HepG2 (cell line): ENCODE results near the gene C5AR2. TPM values are rescaled to one million over a fixed set of nuclear protein-coding genes. Genes with fewer than 3 reads are reported as not detected.
A peak's percentile ranks its signal among the peaks of the same experiment; 100 is the strongest.

Source experiments
- FOSL2 ChIP-seq: sonication (generic); formaldehyde crosslinking; IDR thresholded peaks from 2 replicates; pipeline ENCODE4 v1.4.0; 2020; ENCODE audit warnings: missing genetic modification reagents
- KAT2B ChIP-seq: fragments of 150-350 bp; IDR thresholded peaks from 2 replicates; pipeline ENCODE4 v1.6.1; 2014; ENCODE audit warnings: low read depth, low read length, borderline replicate concordance
- NFKB2 ChIP-seq: sonication (generic); formaldehyde crosslinking; IDR thresholded peaks from 2 replicates; pipeline ENCODE4 v1.4.0; 2020; ENCODE audit warnings: missing genetic modification reagents, borderline replicate concordance
- PRDM10 ChIP-seq: sonication (generic); formaldehyde crosslinking; IDR thresholded peaks from 2 replicates; pipeline ENCODE4 v1.4.0; 2020; ENCODE audit warnings: low read depth, missing genetic modification reagents
- SMYD3 ChIP-seq: sonication (generic); formaldehyde crosslinking; IDR thresholded peaks from 2 replicates; pipeline ENCODE4 v1.8.1; 2023; ENCODE audit warnings: mild to moderate bottlenecking, missing genetic modification reagents
- YEATS2 ChIP-seq: sonication (generic); formaldehyde crosslinking; IDR thresholded peaks from 2 replicates; pipeline ENCODE4 v1.4.0; 2020; ENCODE audit warnings: missing genetic modification reagents, borderline replicate concordance
- ZKSCAN1 ChIP-seq: fragments of 150-350 bp; IDR thresholded peaks from 2 replicates; pipeline ENCODE4 v1.6.1; 2014; ENCODE audit warnings: low read length
- ZMYM4 ChIP-seq: sonication (generic); formaldehyde crosslinking; IDR thresholded peaks from 2 replicates; pipeline ENCODE4 v1.8.1; 2023; ENCODE audit warnings: mild to moderate bottlenecking, missing genetic modification reagents
- ZNF710 ChIP-seq: sonication (generic); formaldehyde crosslinking; IDR thresholded peaks from 2 replicates; pipeline ENCODE4 v1.5.0; 2020; ENCODE audit warnings: mild to moderate bottlenecking, missing genetic modification reagents, borderline replicate concordance
- polyA plus RNA-seq, 8 experiments: library from polyadenylated mRNA; depleted of rRNA in 3 of 8; stranded (reverse) in 7 of 8; unstranded in 1 of 8; fragments of >200 nt; fragmentation: Illumina TruSeq in 4 of 8; extraction: Trizol in 4 of 8; gene quantifications; 2 replicates each; pipeline versions ENCODE4 v1.2.1 to v1.2.3, GENCODE V29; 2011 to 2016; ENCODE audit warnings: low read depth in 4 of 8, missing spikeins in 1 of 8, mixed read lengths in 1 of 8; ENCODE audit not compliant: insufficient read depth in 1 of 8
- total RNA-seq, 5 experiments: library from RNA; depleted of rRNA; stranded (reverse); fragments of >200 nt; fragmentation: Illumina TruSeq; extraction: Trizol; gene quantifications; 2 replicates each; pipeline ENCODE4 v1.2.3, GENCODE V29; 2016; ENCODE audit warnings: low read depth in 1 of 5
- TF ChIP-seq, protein P1 (sequence below): sonication (generic); formaldehyde crosslinking; IDR thresholded peaks from 2 replicates; pipeline ENCODE4 v1.4.0; 2020; ENCODE audit warnings: mild to moderate bottlenecking, missing genetic modification reagents
- TF ChIP-seq, protein P2 (sequence below): sonication (generic); formaldehyde crosslinking; IDR thresholded peaks from one replicate; pipeline ENCODE4 v1.5.1; 2020; ENCODE audit warnings: mild to moderate bottlenecking, missing genetic modification reagents; ENCODE audit errors: not compliant biosample characterization

The C5AR2 gene
- total and polyA plus RNA-seq, 2 of the 13 experiments (the other 11 are each of a cell fraction or from before 2014, with no cell fraction given) = 0.09 to 0.24 TPM

DNA sequence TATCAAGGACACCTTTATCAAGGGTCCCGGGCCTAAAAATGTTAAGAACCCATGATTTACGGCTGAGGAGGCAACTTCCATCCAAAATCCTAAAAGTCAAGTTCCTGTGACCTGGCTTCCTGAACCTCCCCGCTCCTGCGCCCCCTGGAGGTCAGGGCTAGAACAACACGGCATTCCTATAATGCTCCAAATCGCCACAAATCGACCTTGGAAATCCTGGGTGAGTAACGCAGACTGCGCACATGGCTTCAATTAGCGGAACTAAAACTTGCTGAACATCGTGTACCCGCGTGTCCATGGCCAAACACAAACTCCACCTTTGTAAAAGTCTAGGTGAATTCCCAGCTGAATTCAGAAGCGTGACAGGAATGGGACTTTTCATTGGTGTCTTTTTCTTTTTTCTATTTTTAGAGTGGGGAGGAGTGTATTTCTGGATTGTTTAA lies 26.6 kb upstream of the C5AR2 start (continued):
- TF ChIP-seq, protein P1, sequence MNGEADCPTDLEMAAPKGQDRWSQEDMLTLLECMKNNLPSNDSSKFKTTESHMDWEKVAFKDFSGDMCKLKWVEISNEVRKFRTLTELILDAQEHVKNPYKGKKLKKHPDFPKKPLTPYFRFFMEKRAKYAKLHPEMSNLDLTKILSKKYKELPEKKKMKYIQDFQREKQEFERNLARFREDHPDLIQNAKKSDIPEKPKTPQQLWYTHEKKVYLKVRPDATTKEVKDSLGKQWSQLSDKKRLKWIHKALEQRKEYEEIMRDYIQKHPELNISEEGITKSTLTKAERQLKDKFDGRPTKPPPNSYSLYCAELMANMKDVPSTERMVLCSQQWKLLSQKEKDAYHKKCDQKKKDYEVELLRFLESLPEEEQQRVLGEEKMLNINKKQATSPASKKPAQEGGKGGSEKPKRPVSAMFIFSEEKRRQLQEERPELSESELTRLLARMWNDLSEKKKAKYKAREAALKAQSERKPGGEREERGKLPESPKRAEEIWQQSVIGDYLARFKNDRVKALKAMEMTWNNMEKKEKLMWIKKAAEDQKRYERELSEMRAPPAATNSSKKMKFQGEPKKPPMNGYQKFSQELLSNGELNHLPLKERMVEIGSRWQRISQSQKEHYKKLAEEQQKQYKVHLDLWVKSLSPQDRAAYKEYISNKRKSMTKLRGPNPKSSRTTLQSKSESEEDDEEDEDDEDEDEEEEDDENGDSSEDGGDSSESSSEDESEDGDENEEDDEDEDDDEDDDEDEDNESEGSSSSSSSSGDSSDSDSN (CRISPR knock-in tag) = no peak
- TF ChIP-seq FOSL2 (CRISPR knock-in tag) = peak; percentile 80
- no peak for TF ChIP-seq ZKSCAN1
- TF ChIP-seq, protein P2, sequence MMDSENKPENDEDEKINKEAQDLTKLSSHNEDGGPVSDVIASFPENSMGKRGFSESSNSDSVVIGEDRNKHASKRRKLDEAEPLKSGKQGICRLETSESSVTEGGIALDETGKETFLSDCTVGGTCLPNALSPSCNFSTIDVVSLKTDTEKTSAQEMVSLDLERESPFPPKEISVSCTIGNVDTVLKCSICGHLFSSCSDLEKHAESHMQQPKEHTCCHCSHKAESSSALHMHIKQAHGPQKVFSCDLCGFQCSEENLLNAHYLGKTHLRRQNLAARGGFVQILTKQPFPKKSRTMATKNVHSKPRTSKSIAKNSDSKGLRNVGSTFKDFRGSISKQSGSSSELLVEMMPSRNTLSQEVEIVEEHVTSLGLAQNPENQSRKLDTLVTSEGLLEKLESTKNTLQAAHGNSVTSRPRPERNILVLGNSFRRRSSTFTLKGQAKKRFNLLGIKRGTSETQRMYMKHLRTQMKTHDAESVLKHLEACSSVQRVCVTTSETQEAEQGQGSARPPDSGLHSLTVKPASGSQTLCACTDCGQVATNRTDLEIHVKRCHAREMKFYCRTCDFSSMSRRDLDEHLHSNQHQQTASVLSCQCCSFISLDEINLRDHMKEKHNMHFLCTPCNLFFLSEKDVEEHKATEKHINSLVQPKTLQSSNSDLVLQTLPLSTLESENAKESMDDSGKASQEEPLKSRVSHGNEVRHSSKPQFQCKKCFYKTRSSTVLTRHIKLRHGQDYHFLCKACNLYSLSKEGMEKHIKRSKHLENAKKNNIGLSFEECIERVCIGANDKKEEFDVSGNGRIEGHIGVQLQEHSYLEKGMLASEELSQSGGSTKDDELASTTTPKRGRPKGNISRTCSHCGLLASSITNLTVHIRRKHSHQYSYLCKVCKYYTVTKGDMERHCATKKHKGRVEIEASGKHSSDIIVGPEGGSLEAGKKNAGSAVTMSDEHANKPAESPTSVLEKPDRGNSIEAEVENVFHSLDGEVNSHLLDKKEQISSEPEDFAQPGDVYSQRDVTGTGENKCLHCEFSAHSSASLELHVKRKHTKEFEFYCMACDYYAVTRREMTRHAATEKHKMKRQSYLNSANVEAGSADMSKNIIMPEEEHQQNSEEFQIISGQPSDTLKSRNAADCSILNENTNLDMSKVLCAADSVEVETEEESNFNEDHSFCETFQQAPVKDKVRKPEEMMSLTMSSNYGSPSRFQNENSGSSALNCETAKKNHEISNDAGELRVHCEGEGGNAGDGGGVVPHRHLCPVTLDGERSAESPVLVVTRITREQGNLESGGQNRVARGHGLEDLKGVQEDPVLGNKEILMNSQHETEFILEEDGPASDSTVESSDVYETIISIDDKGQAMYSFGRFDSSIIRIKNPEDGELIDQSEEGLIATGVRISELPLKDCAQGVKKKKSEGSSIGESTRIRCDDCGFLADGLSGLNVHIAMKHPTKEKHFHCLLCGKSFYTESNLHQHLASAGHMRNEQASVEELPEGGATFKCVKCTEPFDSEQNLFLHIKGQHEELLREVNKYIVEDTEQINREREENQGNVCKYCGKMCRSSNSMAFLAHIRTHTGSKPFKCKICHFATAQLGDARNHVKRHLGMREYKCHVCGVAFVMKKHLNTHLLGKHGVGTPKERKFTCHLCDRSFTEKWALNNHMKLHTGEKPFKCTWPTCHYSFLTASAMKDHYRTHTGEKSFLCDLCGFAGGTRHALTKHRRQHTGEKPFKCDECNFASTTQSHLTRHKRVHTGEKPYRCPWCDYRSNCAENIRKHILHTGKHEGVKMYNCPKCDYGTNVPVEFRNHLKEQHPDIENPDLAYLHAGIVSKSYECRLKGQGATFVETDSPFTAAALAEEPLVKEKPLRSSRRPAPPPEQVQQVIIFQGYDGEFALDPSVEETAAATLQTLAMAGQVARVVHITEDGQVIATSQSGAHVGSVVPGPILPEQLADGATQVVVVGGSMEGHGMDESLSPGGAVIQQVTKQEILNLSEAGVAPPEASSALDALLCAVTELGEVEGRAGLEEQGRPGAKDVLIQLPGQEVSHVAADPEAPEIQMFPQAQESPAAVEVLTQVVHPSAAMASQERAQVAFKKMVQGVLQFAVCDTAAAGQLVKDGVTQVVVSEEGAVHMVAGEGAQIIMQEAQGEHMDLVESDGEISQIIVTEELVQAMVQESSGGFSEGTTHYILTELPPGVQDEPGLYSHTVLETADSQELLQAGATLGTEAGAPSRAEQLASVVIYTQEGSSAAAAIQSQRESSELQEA = no peak
- no peak for TF ChIP-seq ZMYM4 (CRISPR knock-in tag)
- TF ChIP-seq YEATS2 (CRISPR knock-in tag) = no peak
- TF ChIP-seq PRDM10 = peak; percentile 70
- no peak for TF ChIP-seq NFKB2
- no peak for TF ChIP-seq SMYD3 (CRISPR knock-in tag)
- no peak for TF ChIP-seq KAT2B
- no peak for TF ChIP-seq ZNF710 (CRISPR knock-in tag)
